Measurements from ENCODE around the gene ANKRD65.
"Not testable (repeated sequence)": the region's sequence is repeated elsewhere in the genome, so short reads cannot be mapped to it uniquely, and the experiment has no call there.

Gene ANKRD65

DNA sequence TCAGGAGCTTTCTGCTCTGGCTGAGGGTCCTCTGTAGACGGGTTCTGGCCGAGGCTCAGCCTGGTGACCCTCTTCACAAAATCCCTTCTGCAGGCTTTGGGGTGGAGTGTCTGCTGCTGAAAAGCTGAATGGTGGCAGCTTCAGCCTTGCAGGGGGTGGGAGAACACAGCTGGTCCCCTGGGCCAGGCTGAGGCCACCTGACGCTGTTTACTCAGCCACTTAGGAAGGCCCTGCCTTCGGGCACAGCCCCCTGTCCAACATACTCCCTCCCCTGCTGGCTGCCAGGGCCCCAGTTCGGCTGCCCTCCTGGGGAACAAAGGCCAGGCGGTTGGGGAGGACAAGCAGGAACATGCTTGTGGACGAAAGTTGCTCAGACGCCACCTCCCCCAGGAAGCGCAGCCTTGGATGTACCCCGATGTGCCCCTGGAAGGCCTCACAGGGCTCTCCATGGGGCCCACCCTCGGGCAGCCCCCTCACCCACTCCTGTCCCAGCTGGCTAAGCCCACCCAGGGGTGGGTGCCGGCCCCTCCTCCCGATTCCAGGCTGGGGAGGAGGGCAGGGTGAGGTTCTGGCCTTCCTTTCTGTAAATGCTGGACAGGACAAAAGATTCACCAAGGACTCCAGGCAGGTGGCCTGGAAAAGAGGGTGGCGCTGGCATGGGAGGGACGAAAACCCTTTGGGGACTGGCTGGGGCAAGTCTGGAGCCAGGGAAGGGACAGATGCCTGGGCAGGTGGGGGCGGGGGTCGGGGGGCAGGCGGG, at the start of gene ANKRD65:
TSS of gene ANKRD65 (minus strand) at position 130 of the 760 bp plus-strand sequence. CDS start 271 bp downstream, outside the sequence.
- Histone ChIP-seq H3K9ac (ENCODE audit: low read depth, low read length) (no peak within 1 kb of the TSS), H3K4me3 (ENCODE audit: low read length) (no peak within 1 kb of the TSS), H3K36me3 (ENCODE audit: insufficient read depth, low read depth, low read length) (no peaks in the 10 kb centered on the region), H3K27ac (ENCODE audit: low read length) (no peak within 1 kb of the TSS), H3K4me1 (ENCODE audit: insufficient read depth, low read length) (peaks cover 20% of the 10 kb centered on the region), H3K27me3 (ENCODE audit: insufficient read depth, low read length) (peaks cover 12% of the 10 kb centered on the region; the same call in 1 of the 2 replicates), H3K9me3 (ENCODE audit: insufficient read depth, low read depth, low read length) (no peaks in the 10 kb centered on the region)

- not testable (repeated sequence) for H3K36me3 ChIP-seq (ENCODE audit: insufficient read depth, low read depth, low read length); H3K27me3 ChIP-seq (ENCODE audit: insufficient read depth, low read length); H3K27ac ChIP-seq (ENCODE audit: low read length); H3K9ac ChIP-seq (ENCODE audit: low read depth, low read length); H3K4me1 ChIP-seq (ENCODE audit: insufficient read depth, low read length); H3K9me3 ChIP-seq (ENCODE audit: insufficient read depth, low read depth, low read length); H3K4me3 ChIP-seq (ENCODE audit: low read length)
Measured at GRCh38 chr1:1468196-1468985, 47.3 kb upstream of the ANKRD65 start.

DNA sequence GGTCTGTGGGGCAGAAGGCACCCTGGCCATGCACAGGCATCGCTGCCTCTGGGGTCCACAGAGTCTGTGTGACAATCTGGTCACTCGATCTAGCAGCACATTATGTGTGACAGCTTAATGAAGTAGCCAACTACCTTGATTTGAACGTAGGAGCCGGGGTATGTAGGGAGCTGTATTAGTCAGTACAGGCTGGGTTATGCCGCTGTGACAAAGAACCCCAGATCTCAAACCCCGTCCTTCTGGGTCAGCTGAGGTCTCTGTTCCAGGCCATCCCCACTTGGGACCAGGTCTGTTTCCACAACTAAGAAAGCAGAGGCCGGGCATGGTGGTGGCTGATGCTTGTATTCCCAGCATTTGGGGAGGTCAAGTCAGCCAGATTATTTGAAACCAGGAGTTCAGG, 42.2 kb upstream of the ANKRD65 start:
- Histone ChIP-seq H3K4me1 (ENCODE audit: insufficient read depth, low read length) (no peaks in the 10 kb centered on the region), H3K9ac (ENCODE audit: low read depth, low read length) (no peak overlapping the region), H3K9me3 (ENCODE audit: insufficient read depth, low read depth, low read length) (no peaks in the 10 kb centered on the region), H3K36me3 (ENCODE audit: insufficient read depth, low read depth, low read length) (no peaks in the 10 kb centered on the region), H3K4me3 (ENCODE audit: low read length) (no peak overlapping the region), H3K27me3 (ENCODE audit: insufficient read depth, low read length) (no peaks in the 10 kb centered on the region), H3K27ac (ENCODE audit: low read length) (no peak overlapping the region)

DNA sequence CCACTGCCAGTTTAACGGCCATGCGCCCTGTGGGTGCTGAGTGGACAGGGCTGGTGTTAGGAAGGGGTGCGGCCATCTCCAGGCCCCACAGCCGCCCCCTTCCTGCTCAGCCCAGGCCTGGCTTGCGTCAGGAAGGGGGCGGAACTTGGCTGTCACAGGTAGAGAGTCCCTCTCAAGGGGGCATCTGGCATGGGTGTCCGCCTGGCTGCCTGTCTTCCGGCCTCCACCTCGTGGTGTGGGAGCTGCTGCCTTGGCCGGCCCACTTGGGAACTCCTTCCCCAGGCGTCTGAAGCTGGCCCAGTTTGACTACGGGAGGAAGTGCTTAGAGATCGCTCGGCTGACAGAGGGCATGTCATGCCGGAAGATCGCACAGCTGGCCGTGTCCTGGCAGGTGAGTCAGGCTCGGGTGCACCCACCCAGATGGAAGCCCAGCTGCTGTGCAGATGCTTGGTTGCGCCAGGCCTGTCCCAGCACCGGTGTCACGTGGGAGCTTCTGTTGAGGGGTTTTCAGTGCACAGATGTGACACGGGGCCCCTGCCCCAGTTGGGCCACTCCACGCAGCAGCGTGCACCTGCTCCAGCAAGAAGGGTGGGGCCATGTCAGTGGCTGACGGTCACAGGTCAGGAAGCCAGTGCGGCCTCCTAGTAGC, 41.4 kb upstream of the ANKRD65 start:
- Histone ChIP-seq H3K9me3 (ENCODE audit: insufficient read depth, low read depth, low read length) (no peaks in the 10 kb centered on the region), H3K27me3 (ENCODE audit: insufficient read depth, low read length) (no peaks in the 10 kb centered on the region), H3K4me1 (ENCODE audit: insufficient read depth, low read length) (no peaks in the 10 kb centered on the region), H3K9ac (ENCODE audit: low read depth, low read length) (no peak overlapping the region), H3K4me3 (ENCODE audit: low read length) (no peak overlapping the region), H3K36me3 (ENCODE audit: insufficient read depth, low read depth, low read length) (no peaks in the 10 kb centered on the region), H3K27ac (ENCODE audit: low read length) (no peak overlapping the region)

DNA sequence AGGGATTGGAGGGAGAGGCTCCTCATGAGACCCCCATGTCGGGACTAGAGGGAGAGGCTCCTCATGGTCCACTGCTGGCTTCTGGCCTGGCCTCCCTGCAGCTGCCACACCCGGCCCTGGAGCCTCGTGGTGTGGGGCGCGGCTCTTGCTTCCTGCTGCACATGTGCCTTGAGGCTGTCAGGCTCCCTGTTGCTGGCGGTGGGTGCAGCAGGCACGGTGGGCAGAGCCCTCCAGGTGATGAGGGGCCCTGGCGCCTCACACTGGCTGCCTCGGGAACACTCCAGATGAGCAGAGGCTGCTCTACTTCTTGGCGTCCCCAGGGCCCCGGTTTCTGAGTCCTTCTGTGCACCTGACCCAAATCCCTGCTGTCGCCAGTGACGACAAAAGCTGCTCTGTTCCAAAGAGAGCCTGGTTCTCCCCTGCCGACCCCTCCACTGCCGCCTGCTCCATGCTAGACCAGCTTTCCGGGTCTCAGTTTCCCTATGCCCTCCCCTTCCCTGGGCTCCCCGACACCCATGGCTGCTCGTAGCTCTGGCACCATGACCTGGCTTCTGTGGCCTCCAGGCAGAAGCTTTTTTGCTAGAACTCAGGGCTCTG, 40.7 kb upstream of the ANKRD65 start:
- Histone ChIP-seq H3K36me3 (ENCODE audit: insufficient read depth, low read depth, low read length) (no peaks in the 10 kb centered on the region), H3K27ac (ENCODE audit: low read length) (no peak overlapping the region), H3K4me3 (ENCODE audit: low read length) (no peak overlapping the region), H3K27me3 (ENCODE audit: insufficient read depth, low read length) (no peaks in the 10 kb centered on the region), H3K4me1 (ENCODE audit: insufficient read depth, low read length) (no peaks in the 10 kb centered on the region), H3K9me3 (ENCODE audit: insufficient read depth, low read depth, low read length) (no peaks in the 10 kb centered on the region), H3K9ac (ENCODE audit: low read depth, low read length) (no peak overlapping the region)

DNA sequence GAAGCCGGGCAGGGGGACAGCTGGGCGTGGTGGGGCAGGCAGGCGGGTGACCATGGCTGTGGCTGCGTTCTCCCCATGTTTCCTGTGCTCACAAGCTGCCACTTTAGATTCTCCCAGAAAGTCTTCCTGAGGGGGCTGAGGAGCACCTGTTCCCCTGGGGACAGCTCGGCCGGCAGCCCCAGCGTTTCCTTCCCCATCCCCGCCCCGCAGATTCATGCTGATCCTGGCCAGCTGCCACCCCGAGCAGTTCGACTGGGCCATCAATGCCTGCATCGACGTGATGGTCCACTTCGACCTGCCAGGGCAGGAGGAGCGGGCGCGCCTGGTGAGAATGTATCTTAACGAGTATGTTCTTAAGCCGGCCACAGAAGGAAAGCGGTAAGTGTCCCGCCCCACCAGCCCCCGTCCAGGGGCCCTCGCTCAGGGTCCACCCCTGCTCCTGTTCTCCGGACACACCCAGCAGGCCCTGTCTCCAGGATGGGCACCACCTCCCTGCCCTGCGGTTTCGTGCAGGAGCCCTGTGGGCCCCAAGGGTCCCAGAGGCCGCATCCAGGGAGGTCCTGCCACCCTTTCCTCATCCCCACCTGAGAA, 39.6 kb upstream of the ANKRD65 start:
- Histone ChIP-seq H3K36me3 (ENCODE audit: insufficient read depth, low read depth, low read length) (no peaks in the 10 kb centered on the region), H3K9me3 (ENCODE audit: insufficient read depth, low read depth, low read length) (no peaks in the 10 kb centered on the region), H3K9ac (ENCODE audit: low read depth, low read length) (no peak overlapping the region), H3K27ac (ENCODE audit: low read length) (no peak overlapping the region), H3K27me3 (ENCODE audit: insufficient read depth, low read length) (no peaks in the 10 kb centered on the region), H3K4me1 (ENCODE audit: insufficient read depth, low read length) (no peaks in the 10 kb centered on the region), H3K4me3 (ENCODE audit: low read length) (no peak overlapping the region)

- not testable (repeated sequence) for H3K27me3 ChIP-seq (ENCODE audit: insufficient read depth, low read length); H3K4me1 ChIP-seq (ENCODE audit: insufficient read depth, low read length); H3K27ac ChIP-seq (ENCODE audit: low read length); H3K9me3 ChIP-seq (ENCODE audit: insufficient read depth, low read depth, low read length); H3K4me3 ChIP-seq (ENCODE audit: low read length); H3K36me3 ChIP-seq (ENCODE audit: insufficient read depth, low read depth, low read length); H3K9ac ChIP-seq (ENCODE audit: low read depth, low read length)
Measured at GRCh38 chr1:1459711-1460110, 38.6 kb upstream of the ANKRD65 start.

- H3K9ac ChIP-seq (ENCODE audit: low read depth, low read length); H3K27ac ChIP-seq (ENCODE audit: low read length); H3K36me3 ChIP-seq (ENCODE audit: insufficient read depth, low read depth, low read length); H3K4me1 ChIP-seq (ENCODE audit: insufficient read depth, low read length); H3K9me3 ChIP-seq (ENCODE audit: insufficient read depth, low read depth, low read length); H3K27me3 ChIP-seq (ENCODE audit: insufficient read depth, low read length); H3K4me3 ChIP-seq (ENCODE audit: low read length): not testable (repeated sequence)
Measured at GRCh38 chr1:1459156-1459555, 38.1 kb upstream of the ANKRD65 start.

- H3K9me3 ChIP-seq (ENCODE audit: insufficient read depth, low read depth, low read length); H3K36me3 ChIP-seq (ENCODE audit: insufficient read depth, low read depth, low read length); H3K9ac ChIP-seq (ENCODE audit: low read depth, low read length); H3K4me1 ChIP-seq (ENCODE audit: insufficient read depth, low read length); H3K4me3 ChIP-seq (ENCODE audit: low read length); H3K27ac ChIP-seq (ENCODE audit: low read length); H3K27me3 ChIP-seq (ENCODE audit: insufficient read depth, low read length): not testable (repeated sequence)
Measured at GRCh38 chr1:1456683-1457255, 35.7 kb upstream of the ANKRD65 start.

- H3K27ac ChIP-seq (ENCODE audit: low read length); H3K27me3 ChIP-seq (ENCODE audit: insufficient read depth, low read length); H3K36me3 ChIP-seq (ENCODE audit: insufficient read depth, low read depth, low read length); H3K9ac ChIP-seq (ENCODE audit: low read depth, low read length); H3K4me1 ChIP-seq (ENCODE audit: insufficient read depth, low read length); H3K4me3 ChIP-seq (ENCODE audit: low read length); H3K9me3 ChIP-seq (ENCODE audit: insufficient read depth, low read depth, low read length): not testable (repeated sequence)
Measured at GRCh38 chr1:1455934-1456333, 34.9 kb upstream of the ANKRD65 start.

GRCh38 chr1:1455366-1455884, 34.3 kb upstream of the ANKRD65 start:
- Histone ChIP-seq H3K4me3 (ENCODE audit: low read length) (no peak overlapping the region), H3K9me3 (ENCODE audit: insufficient read depth, low read depth, low read length) (no peaks in the 10 kb centered on the region), H3K36me3 (ENCODE audit: insufficient read depth, low read depth, low read length) (no peaks in the 10 kb centered on the region), H3K27ac (ENCODE audit: low read length) (no peak overlapping the region), H3K9ac (ENCODE audit: low read depth, low read length) (no peak overlapping the region), H3K27me3 (ENCODE audit: insufficient read depth, low read length) (no peaks in the 10 kb centered on the region), H3K4me1 (ENCODE audit: insufficient read depth, low read length) (no peaks in the 10 kb centered on the region)

All from iPS-20b (cell line).